OCI-LY7 (cell line): Measurements from ENCODE around the gene PCNX1. TPM values are rescaled to one million over a fixed set of nuclear protein-coding genes. Genes with fewer than 3 reads are reported as not detected.

Experiments
- BruUV-seq: library from RNA; stranded (reverse); fragments of 400-500 nt; replicated peaks from 2 replicates; lab custom pipeline; 2021; lab: Mats Ljungman, UMichigan
- CTCF ChIA-PET: fragments of 300-600 bp; sonication (Branson Sonifier 250); formaldehyde crosslinking; loops from one replicate; lab custom pipeline; 2022; ENCODE audit warnings: antibody characterized with exemption; ENCODE audit not compliant: unreplicated experiment; lab: Charles Lee
- POLR2A ChIA-PET: fragments of 300-600 bp; sonication (Branson Sonifier 250); formaldehyde crosslinking; loops from one replicate; lab custom pipeline; 2022; ENCODE audit warnings: antibody characterized with exemption; lab: Charles Lee
- DNase-seq: peaks from one replicate; pipeline ENCODE4 v3.0.0-alpha.2; 2015; ENCODE audit warnings: low spot score
- H2AFZ ChIP-seq: fragments of 200-600 bp; sonication (generic), shearing (Covaris generic); 2 replicates; pipeline ENCODE4 v1.6.1; 2014; ENCODE audit warnings: mild to moderate bottlenecking, antibody characterized with exemption, low read length, moderate library complexity
- H3K27ac ChIP-seq: fragments of 200-600 bp; sonication (generic); 2 replicates; pipeline ENCODE4 v1.5.1; 2014; ENCODE audit warnings: mixed run types, low read depth, mild to moderate bottlenecking, moderate library complexity, low read length, inconsistent platforms; ENCODE audit not compliant: poor library complexity, severe bottlenecking
- H3K36me3 ChIP-seq: fragments of 200-600 bp; sonication (generic); 2 replicates; pipeline ENCODE4 v1.6.1; 2014; ENCODE audit warnings: mild to moderate bottlenecking, antibody characterized with exemption, low read length, moderate library complexity, mixed read lengths; ENCODE audit not compliant: insufficient read depth
- H3K4me1 ChIP-seq: fragments of 200-600 bp; sonication (generic); 2 replicates; pipeline ENCODE4 v1.5.1; 2014; ENCODE audit warnings: mild to moderate bottlenecking, low read length; ENCODE audit not compliant: insufficient read depth, poor library complexity, severe bottlenecking
- H3K4me2 ChIP-seq: fragments of 200-600 bp; sonication (generic); 2 replicates; pipeline ENCODE4 v1.6.1; 2014; ENCODE audit warnings: mild to moderate bottlenecking, low read length
- H3K4me3 ChIP-seq: fragments of 200-600 bp; sonication (generic); 2 replicates; pipeline ENCODE4 v1.5.1; 2014; ENCODE audit warnings: mild to moderate bottlenecking, low read depth, low read length; ENCODE audit not compliant: poor library complexity, severe bottlenecking
- H3K79me2 ChIP-seq: fragments of 200-600 bp; sonication (generic); 2 replicates; pipeline ENCODE4 v1.6.1; 2016; ENCODE audit warnings: low read depth, mild to moderate bottlenecking, low read length, moderate library complexity, mixed read lengths; ENCODE audit not compliant: insufficient read depth
- H3K9me2 ChIP-seq: fragments of 200-600 bp; sonication (generic); 2 replicates; pipeline ENCODE4 v1.6.1; 2016; ENCODE audit warnings: mild to moderate bottlenecking, low read length, mixed read lengths; ENCODE audit not compliant: insufficient read depth
- H3K9me3 ChIP-seq: fragments of 200-600 bp; sonication (generic); 2 replicates; pipeline ENCODE4 v1.6.1; 2014; ENCODE audit warnings: mild to moderate bottlenecking, mixed run types, low read length, mixed read lengths
- H4K20me1 ChIP-seq: fragments of 200-600 bp; sonication (generic); 2 replicates; pipeline ENCODE4 v1.6.1; 2014; ENCODE audit warnings: mild to moderate bottlenecking, antibody characterized with exemption, low read length, moderate library complexity, mixed read lengths; ENCODE audit not compliant: insufficient read depth
- EZH2phosphoT487 ChIP-seq: fragments of 200-600 bp; sonication (generic); IDR thresholded peaks from 2 replicates; pipeline ENCODE4 v1.6.1; 2018; ENCODE audit warnings: low read depth, borderline replicate concordance, mild to moderate bottlenecking, mixed run types, antibody characterized with exemption, low read length, moderate library complexity, mixed read lengths
- intact Hi-C: fragments of 100-400 bp; cut with micrococcal nuclease; formaldehyde crosslinking; loops from one replicate; pipeline ENCODE4 v1.10.0; 2022; ENCODE audit not compliant: unreplicated experiment
- total RNA-seq, 2 experiments: library from RNA; depleted of rRNA in 1 of 2; stranded (reverse); fragments of >200 nt in 1 of 2; shearing (Covaris generic) in 1 of 2; gene quantifications; 2 replicates each; pipeline ENCODE4 v1.2.3, GENCODE V29; 2014 to 2022
- TF ChIP-seq, protein P1 (sequence below): fragments of 200-600 bp; sonication (generic); conservative IDR thresholded peaks from 2 replicates; pipeline ENCODE4 v1.5.1; 2014; ENCODE audit warnings: mild to moderate bottlenecking, antibody characterized with exemption, low read length, moderate library complexity, mixed read lengths

PCNX1 gene
- total RNA-seq, 2 experiments from 2014 or later = 27.7 to 33.5 TPM

DNA sequence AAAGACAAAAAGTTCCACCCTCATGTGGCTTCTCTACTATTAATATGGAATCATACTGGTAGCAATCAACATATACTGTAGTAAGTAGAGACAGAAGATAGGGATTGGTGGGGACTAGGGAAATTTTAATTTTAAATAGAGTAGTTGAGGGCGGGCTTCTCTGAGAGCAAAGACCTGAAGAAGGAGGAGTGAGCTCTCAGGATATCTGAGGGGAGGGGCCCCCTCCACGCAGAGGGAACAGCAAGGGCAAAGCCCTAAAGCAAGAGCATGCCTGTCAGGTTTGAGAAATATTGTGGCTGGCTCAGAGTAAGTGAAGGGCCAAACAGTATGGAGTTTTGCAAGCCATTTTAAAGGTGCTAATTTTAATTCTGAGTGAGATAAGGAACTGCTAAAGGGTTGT is 64.3 kb downstream of the PCNX1 start:
- H3K9me2 ChIP-seq = no peaks in the 10 kb centered on the region
- H3K79me2 ChIP-seq = no peaks in the 10 kb centered on the region
- H2AFZ ChIP-seq = no peak overlapping the region
- no peak overlapping the region for H3K4me3 ChIP-seq
- H3K4me1 ChIP-seq = no peaks in the 10 kb centered on the region
- no peak overlapping the region for H3K27ac ChIP-seq
- H3K36me3 ChIP-seq = peaks cover 13% of the 10 kb centered on the region; the same call in 1 of the 2 replicates
- no peak overlapping the region for H3K4me2 ChIP-seq
- no peak for TF ChIP-seq EZH2phosphoT487
- TF ChIP-seq, protein P1, sequence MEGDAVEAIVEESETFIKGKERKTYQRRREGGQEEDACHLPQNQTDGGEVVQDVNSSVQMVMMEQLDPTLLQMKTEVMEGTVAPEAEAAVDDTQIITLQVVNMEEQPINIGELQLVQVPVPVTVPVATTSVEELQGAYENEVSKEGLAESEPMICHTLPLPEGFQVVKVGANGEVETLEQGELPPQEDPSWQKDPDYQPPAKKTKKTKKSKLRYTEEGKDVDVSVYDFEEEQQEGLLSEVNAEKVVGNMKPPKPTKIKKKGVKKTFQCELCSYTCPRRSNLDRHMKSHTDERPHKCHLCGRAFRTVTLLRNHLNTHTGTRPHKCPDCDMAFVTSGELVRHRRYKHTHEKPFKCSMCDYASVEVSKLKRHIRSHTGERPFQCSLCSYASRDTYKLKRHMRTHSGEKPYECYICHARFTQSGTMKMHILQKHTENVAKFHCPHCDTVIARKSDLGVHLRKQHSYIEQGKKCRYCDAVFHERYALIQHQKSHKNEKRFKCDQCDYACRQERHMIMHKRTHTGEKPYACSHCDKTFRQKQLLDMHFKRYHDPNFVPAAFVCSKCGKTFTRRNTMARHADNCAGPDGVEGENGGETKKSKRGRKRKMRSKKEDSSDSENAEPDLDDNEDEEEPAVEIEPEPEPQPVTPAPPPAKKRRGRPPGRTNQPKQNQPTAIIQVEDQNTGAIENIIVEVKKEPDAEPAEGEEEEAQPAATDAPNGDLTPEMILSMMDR = no peak
- POLR2A ChIA-PET = interaction anchor here (0.6 to 1.2 kb wide), 2 partner anchors 65 to 481 kb away, joined by 3 to 5 read pairs; no protein-coding TSS in a partner anchor
- H4K20me1 ChIP-seq = no peaks in the 10 kb centered on the region
- no peak for DNase-seq
- CTCF ChIA-PET = no interaction called here
- BruUV-seq = no TSS peak
- intact Hi-C loops = no loop called here
- H3K9me3 ChIP-seq = no peaks in the 10 kb centered on the region

DNA sequence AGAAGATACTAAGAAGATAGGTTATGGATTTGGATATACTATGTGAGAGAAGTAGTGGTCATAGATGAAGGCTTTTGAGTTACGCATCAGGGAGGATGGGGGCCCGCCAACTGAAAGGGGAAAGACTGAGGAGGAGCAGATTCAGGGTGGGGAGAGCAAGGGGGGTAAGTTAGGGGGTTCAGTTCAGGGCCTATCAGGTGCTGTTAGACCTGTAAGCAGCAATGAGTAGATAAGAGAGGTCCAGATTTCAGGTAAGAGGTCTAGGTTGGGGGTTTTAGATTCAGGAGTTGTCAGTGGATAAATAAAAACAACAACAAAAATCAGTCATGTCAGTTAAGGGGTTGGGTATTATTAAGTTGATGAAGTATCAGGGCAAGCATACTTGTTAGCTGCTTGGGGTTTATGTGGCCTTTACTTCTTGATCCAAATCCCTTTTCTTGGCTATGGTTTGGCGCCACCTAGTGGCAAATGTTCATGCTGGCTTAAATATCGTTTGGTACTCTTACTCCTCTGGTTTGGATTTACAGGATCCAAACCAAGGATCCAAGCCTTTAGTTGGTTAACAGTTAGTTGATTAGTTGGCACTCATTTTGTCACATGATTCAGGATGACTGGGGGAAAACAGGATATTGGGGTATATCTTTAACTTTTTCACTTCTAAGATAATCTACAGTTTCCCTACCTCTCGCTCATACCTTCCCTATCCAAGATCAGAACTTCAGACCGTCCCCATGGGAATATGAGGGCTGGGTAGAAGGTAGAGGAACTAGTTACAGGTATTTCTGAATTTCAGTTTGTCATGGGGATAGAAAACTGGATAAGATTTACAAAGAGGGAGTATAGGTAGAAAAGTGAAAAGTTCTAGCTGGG is 65.1 kb downstream of the PCNX1 start:
- H3K27ac ChIP-seq = no peak overlapping the region
- peaks cover 21% of the 10 kb centered on the region; the same call in 1 of the 2 replicates for H3K36me3 ChIP-seq
- ChIA-PET CTCF (no interaction called here), POLR2A (interaction anchor here (1.2 kb wide), 1 partner anchor 66 kb away, joined by 5 read pairs; no protein-coding TSS in a partner anchor)
- no peak overlapping the region for H3K4me2 ChIP-seq
- no peaks in the 10 kb centered on the region for H3K79me2 ChIP-seq
- no peak overlapping the region for H3K4me3 ChIP-seq
- no peak for TF ChIP-seq EZH2phosphoT487
- TF ChIP-seq, protein P1 = peak; percentile 97
- DNase-seq = peak; percentile 79
- H2AFZ ChIP-seq = no peak overlapping the region
- H4K20me1 ChIP-seq = no peaks in the 10 kb centered on the region
- no peaks in the 10 kb centered on the region for H3K9me3 ChIP-seq
- no TSS peak for BruUV-seq
- H3K9me2 ChIP-seq = no peaks in the 10 kb centered on the region
- no peaks in the 10 kb centered on the region for H3K4me1 ChIP-seq
- intact Hi-C loops = loop anchor here (1.0 kb wide), 1 partner anchor 155 kb away; no protein-coding TSS in a partner anchor

DNA sequence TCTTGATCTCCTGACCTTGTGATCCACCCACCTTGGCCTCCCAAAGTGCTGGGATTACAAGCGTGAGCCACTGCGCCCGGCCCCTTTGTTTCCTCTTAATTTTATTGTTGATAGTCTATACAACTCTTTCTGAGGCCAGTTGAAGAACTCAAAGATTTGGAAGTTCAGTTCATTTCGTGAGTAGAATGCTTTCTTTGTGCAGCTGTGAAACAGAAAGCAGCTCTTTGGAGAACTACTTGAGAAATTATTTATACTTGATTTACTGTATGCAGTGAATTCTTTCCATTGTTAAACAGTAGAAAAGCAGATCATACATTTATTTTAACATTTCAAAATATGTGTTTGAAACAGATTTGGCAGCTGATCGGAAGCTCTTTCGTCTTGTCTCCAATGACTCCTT is 69.3 kb downstream of the PCNX1 start:
- no TSS peak for BruUV-seq
- Histone ChIP-seq H3K4me3 (no peak overlapping the region), H3K27ac (no peak overlapping the region), H3K9me2 (no peaks in the 10 kb centered on the region), H3K36me3 (peaks cover 23% of the 10 kb centered on the region; the same call in 1 of the 2 replicates), H3K4me2 (no peak overlapping the region), H3K4me1 (no peaks in the 10 kb centered on the region), H4K20me1 (no peaks in the 10 kb centered on the region), H2AFZ (no peak overlapping the region), H3K79me2 (no peaks in the 10 kb centered on the region), H3K9me3 (no peaks in the 10 kb centered on the region)
- no peak for DNase-seq
- intact Hi-C loops = no loop called here
- POLR2A ChIA-PET = interaction anchor here (1.8 kb wide), 1 partner anchor 8 kb away, joined by 5 read pairs; no protein-coding TSS in a partner anchor
- TF ChIP-seq, protein P1 = no peak
- TF ChIP-seq EZH2phosphoT487 = no peak
- CTCF ChIA-PET = no interaction called here
